Karpas-422 (cell line): ENCODE data around the gene SSX1. TPM values are rescaled to one million over a fixed set of nuclear protein-coding genes. Genes with fewer than 3 reads are reported as not detected.
A peak's percentile ranks its signal among the peaks of the same experiment; 100 is the strongest.
"Not testable (repeated sequence)": the region's sequence is repeated elsewhere in the genome, so short reads cannot be mapped to it uniquely, and the experiment has no call there.

Source experiments
- DNase-seq: peaks from one replicate; pipeline ENCODE4 v3.0.0-alpha.2; 2015
- H2AFZ ChIP-seq: fragments of 200-600 bp; sonication (generic); 2 replicates; pipeline ENCODE4 v1.6.1; 2014; ENCODE audit warnings: antibody characterized with exemption, low read length, mixed read lengths
- H3K27ac ChIP-seq: fragments of 200-600 bp; sonication (generic); 2 replicates; pipeline ENCODE4 v1.5.1; 2014; ENCODE audit warnings: mild to moderate bottlenecking, low read length, moderate library complexity
- H3K27me3 ChIP-seq: fragments of 200-600 bp; sonication (generic); 2 replicates; pipeline ENCODE4 v1.6.1; 2014; ENCODE audit warnings: low read length, mixed read lengths
- H3K36me3 ChIP-seq: fragments of 200-600 bp; sonication (generic); 2 replicates; pipeline ENCODE4 v1.6.1; 2014; ENCODE audit warnings: low read length, mixed read lengths; ENCODE audit not compliant: insufficient read depth
- H3K4me1 ChIP-seq: fragments of 200-600 bp; sonication (generic); 2 replicates; pipeline ENCODE4 v1.6.1; 2014; ENCODE audit warnings: mild to moderate bottlenecking, low read length, mixed read lengths
- H3K4me2 ChIP-seq: fragments of 200-600 bp; sonication (generic); 2 replicates; pipeline ENCODE4 v1.6.1; 2014; ENCODE audit warnings: low read length, low read depth, mild to moderate bottlenecking; ENCODE audit not compliant: poor library complexity, severe bottlenecking
- H3K4me3 ChIP-seq: fragments of 200-600 bp; sonication (generic); 2 replicates; pipeline ENCODE4 v1.5.1; 2014; ENCODE audit warnings: mild to moderate bottlenecking, antibody characterized with exemption, low read length, mixed read lengths
- H3K79me2 ChIP-seq: fragments of 200-600 bp; sonication (generic); 2 replicates; pipeline ENCODE4 v1.6.1; 2014; ENCODE audit warnings: mild to moderate bottlenecking, low read length, mixed read lengths
- H3K9ac ChIP-seq: fragments of 200-600 bp; sonication (generic); 2 replicates; pipeline ENCODE4 v1.6.0; 2014; ENCODE audit warnings: low read length
- H3K9me2 ChIP-seq: fragments of 200-600 bp; sonication (generic), shearing (Covaris generic); replicated peaks from 2 replicates; pipeline ENCODE4 v1.6.0; 2014; ENCODE audit warnings: mild to moderate bottlenecking, low read length, moderate library complexity; ENCODE audit not compliant: insufficient read depth
- H3K9me3 ChIP-seq: fragments of 300-700, 200-600 bp; sonication (generic); 2 replicates; pipeline ENCODE4 v1.6.1; 2014; ENCODE audit warnings: low read length, mixed read lengths
- H4K20me1 ChIP-seq: fragments of 200-600 bp; sonication (generic); 2 replicates; pipeline ENCODE4 v1.6.1; 2014; ENCODE audit warnings: mild to moderate bottlenecking, antibody characterized with exemption, low read length, low read depth; ENCODE audit not compliant: insufficient read depth
- total RNA-seq: library from RNA; depleted of rRNA; stranded (reverse); fragments of >200 nt; shearing (Covaris generic); gene quantifications from 2 replicates; pipeline ENCODE4 v1.2.3, GENCODE V29; 2014; ENCODE audit warnings: low replicate concordance; rRNA removed

The SSX1 gene
- total RNA-seq, result not detected in 2 replicates

GRCh38 chrX:48255062-48255796, at the start of gene SSX1:
TSS of gene SSX1 (plus strand) at chrX:48255392. CDS start at chrX:48257242, 1,850 bp downstream.
- not testable (repeated sequence) for H3K4me2 ChIP-seq, H3K27me3 ChIP-seq, H2AFZ ChIP-seq

DNA sequence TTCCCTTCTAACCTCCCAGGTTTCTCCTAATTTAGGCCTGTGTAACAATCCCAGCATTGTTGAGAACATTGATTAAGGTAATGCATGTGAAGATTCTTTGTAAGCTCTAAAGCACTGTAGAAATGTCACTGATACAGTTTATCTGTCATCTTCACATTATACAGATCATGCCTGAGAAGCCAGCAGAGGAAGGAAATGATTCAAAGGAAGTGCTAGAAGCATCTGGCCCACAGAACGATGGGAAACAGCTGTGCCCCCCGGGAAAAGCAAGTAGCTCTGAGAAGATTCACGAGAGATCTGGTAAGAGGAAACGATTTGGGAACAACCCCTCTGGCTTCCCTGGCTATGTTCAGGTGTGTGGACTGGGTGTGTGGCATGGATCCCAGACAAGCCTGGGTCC, 40.9 kb upstream of the SSX1 start:
- not testable (repeated sequence) for H3K9ac ChIP-seq, H3K79me2 ChIP-seq, H3K4me1 ChIP-seq, H3K4me2 ChIP-seq, H3K27me3 ChIP-seq, H3K9me2 ChIP-seq, H3K9me3 ChIP-seq, H3K36me3 ChIP-seq, H2AFZ ChIP-seq, DNase-seq, H4K20me1 ChIP-seq, H3K4me3 ChIP-seq, H3K27ac ChIP-seq

More at GRCh38 chrX:48255062-48255796, at the start of gene SSX1:
- H3K9me2 ChIP-seq, H3K36me3 ChIP-seq, H3K9me3 ChIP-seq, H3K79me2 ChIP-seq, H3K4me3 ChIP-seq, H3K9ac ChIP-seq, H3K27ac ChIP-seq, H3K4me1 ChIP-seq, H4K20me1 ChIP-seq: not testable (repeated sequence)
- peak; percentile 43 for DNase-seq

- H3K36me3 ChIP-seq, H3K9me3 ChIP-seq, DNase-seq: not testable (repeated sequence)
These were observed 31.0 kb upstream of the SSX1 start for GRCh38 chrX:48224196-48224595.

DNA sequence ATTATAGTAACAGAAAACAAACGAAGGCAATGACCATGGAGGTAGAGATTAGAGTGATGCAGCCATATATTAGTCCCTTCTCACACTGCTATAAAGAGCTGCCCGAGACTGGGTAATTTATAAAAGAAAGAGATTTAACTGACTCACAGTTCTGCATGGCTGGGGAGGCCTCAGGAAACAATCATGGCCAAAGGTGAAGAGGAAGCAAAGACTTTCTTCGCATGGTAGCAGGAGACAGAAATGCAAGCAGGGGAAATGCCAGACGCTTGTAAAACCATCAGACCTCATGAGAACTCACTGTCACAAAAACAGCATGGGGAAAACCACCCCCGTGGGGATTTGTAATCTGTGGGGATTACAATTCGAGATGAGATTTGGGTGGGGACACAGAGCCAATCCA, 2.2 kb upstream of the SSX1 start:
- not testable (repeated sequence) for H3K4me3 ChIP-seq, DNase-seq, H4K20me1 ChIP-seq, H3K27ac ChIP-seq, H3K4me1 ChIP-seq, H3K27me3 ChIP-seq, H3K9me2 ChIP-seq, H2AFZ ChIP-seq, H3K4me2 ChIP-seq, H3K79me2 ChIP-seq, H3K9me3 ChIP-seq, H3K36me3 ChIP-seq, H3K9ac ChIP-seq

More at GRCh38 chrX:48224196-48224595, 31.0 kb upstream of the SSX1 start:
- H3K79me2 ChIP-seq, H3K4me3 ChIP-seq, H3K27me3 ChIP-seq, H3K27ac ChIP-seq, H3K9me2 ChIP-seq, H2AFZ ChIP-seq, H3K9ac ChIP-seq, H4K20me1 ChIP-seq, H3K4me2 ChIP-seq, H3K4me1 ChIP-seq: not testable (repeated sequence)

GRCh38 chrX:48274365-48274764, 19.2 kb downstream of the SSX1 start:
- not testable (repeated sequence) for H3K9ac ChIP-seq, H3K9me3 ChIP-seq, H2AFZ ChIP-seq, H3K4me2 ChIP-seq, DNase-seq, H3K27ac ChIP-seq, H3K4me1 ChIP-seq, H3K4me3 ChIP-seq, H3K36me3 ChIP-seq, H3K79me2 ChIP-seq, H3K9me2 ChIP-seq, H4K20me1 ChIP-seq, H3K27me3 ChIP-seq

DNA sequence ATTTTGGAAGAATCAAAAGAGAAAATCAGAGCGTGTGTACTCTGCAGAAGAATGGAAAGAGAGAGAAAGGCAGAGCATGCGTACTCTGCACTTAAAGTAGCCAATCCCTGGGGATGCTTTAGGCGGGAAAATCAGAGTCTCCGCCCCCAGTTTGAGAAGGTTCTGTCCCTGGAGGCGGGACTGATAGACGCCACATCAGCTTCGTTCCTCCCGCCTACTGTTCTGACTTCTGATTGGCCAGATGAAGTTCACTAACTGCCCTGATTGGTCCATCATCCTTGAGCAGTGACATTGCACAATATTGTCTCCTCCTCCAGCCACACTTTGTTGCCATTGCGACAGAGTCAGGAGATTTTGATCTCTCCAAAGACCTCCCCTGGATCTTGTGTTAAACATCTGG, 23.8 kb downstream of the SSX1 start:
- Histone ChIP-seq H2AFZ (no peak overlapping the region), H4K20me1 (no peaks in the 10 kb centered on the region), H3K9ac (no peak overlapping the region), H3K27me3 (no peaks in the 10 kb centered on the region), H3K4me3 (no peak overlapping the region), H3K36me3 (no peaks in the 10 kb centered on the region), H3K4me2 (no peak overlapping the region), H3K9me2 (no peaks in the 10 kb centered on the region), H3K4me1 (no peaks in the 10 kb centered on the region), H3K79me2 (no peaks in the 10 kb centered on the region), H3K9me3 (no peaks in the 10 kb centered on the region), H3K27ac (no peak overlapping the region)
- peak; percentile 62 for DNase-seq

DNA sequence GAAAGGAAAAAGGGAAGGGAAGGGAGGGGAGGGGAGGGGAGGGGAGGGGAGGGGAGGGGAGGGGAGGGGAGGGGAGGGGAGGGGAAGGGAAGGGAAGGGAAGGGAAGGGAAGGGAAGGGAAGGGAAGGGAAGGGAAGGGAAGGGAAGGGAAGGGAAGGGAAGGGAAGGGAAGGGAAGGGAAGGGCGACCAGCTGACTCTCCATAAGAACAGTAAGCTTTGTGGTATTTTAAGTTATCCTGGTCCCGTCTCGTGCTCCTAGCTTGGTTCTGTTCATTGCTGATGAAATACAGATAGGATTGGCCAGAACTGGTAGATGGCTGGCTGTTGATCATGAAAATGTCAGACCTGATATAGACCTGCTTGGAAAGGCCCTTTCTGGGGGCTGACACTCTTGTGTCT, 25.5 kb downstream of the SSX1 start:
- not testable (repeated sequence) for H3K9me2 ChIP-seq, H3K4me2 ChIP-seq, H3K27me3 ChIP-seq, H3K79me2 ChIP-seq, H3K27ac ChIP-seq, H3K4me3 ChIP-seq, H3K4me1 ChIP-seq, DNase-seq, H3K9me3 ChIP-seq, H3K9ac ChIP-seq, H3K36me3 ChIP-seq, H2AFZ ChIP-seq, H4K20me1 ChIP-seq

DNA sequence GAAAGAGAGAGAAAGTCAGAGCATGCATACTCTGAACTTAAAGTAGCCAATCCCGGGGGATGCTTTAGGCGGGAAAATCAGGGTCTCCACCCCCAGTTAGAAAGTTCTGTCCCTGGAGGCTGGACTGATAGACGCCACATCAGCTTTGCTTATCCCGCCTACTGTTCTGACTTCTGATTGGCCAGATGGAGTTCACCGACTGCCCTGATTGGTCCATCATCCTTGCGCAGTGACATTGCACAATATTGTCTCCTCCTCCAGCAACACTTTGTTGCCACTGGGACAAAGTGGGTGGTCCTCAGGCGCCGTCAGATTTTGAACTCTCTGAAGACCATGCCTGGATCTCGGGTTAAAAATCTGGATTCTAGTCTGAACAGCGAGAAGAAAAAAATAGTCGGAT, 51.0 kb downstream of the SSX1 start:
- no peak overlapping the region for H3K4me3 ChIP-seq
- H2AFZ ChIP-seq, result no peak overlapping the region
- H3K4me2 ChIP-seq, result no peak overlapping the region
- H4K20me1 ChIP-seq, result no peaks in the 10 kb centered on the region
- H3K27me3 ChIP-seq, result no peaks in the 10 kb centered on the region
- H3K9me3 ChIP-seq, result no peaks in the 10 kb centered on the region
- no peaks in the 10 kb centered on the region for H3K79me2 ChIP-seq
- no peak overlapping the region for H3K9ac ChIP-seq
- no peaks in the 10 kb centered on the region for H3K9me2 ChIP-seq
- H3K36me3 ChIP-seq, result no peaks in the 10 kb centered on the region
- no peaks in the 10 kb centered on the region for H3K4me1 ChIP-seq
- no peak for DNase-seq
- H3K27ac ChIP-seq, result no peak overlapping the region

DNA sequence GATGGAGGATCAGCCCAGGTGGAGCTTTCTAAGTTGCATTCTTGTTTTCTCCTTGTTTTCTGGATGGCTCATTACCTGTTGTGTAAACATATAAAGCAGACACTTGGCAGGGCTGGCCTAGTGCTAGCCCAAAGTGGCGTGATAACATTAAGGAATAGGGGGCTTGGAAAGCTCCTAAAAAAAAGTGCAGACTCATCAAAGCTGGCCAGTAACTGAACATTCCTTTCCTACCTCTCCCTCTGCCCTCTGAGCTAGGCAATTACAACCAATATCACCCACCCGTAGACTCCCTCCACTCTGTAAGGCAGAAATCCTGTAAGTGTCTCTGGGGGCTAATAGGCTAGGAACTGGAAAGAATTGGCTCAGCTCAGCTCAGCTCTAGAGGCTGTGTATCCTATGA, 58.8 kb downstream of the SSX1 start:
- DNase-seq, H4K20me1 ChIP-seq, H3K9me3 ChIP-seq, H3K9ac ChIP-seq, H2AFZ ChIP-seq, H3K4me3 ChIP-seq, H3K27me3 ChIP-seq, H3K9me2 ChIP-seq, H3K4me1 ChIP-seq, H3K27ac ChIP-seq, H3K79me2 ChIP-seq, H3K36me3 ChIP-seq, H3K4me2 ChIP-seq: not testable (repeated sequence)
